HG03565 (cell line): ENCODE results near the gene SLC25A3.

Experiments
- ATAC-seq: cut with Tn5 transposase; IDR thresholded peaks from one replicate; pipeline ENCODE4 v1.9.1; 2021; ENCODE audit warnings: mild to moderate bottlenecking, moderate library complexity; ENCODE audit not compliant: unreplicated experiment

SLC25A3 gene

GRCh38 chr12:98653866-98654493 lies 60.5 kb downstream of the SLC25A3 start:
- ATAC-seq, result no peak
